H1 (cell line): ENCODE measurements around the gene ZNF689. TPM values are rescaled to one million over a fixed set of nuclear protein-coding genes. Genes with fewer than 3 reads are reported as not detected.

ENCODE experiments used
- CTCF ChIA-PET: fragments of 300-600 bp; sonication (Branson Sonifier 250); formaldehyde crosslinking; loops from one replicate; lab custom pipeline; 2021; ENCODE audit not compliant: partially characterized antibody; lab: Charles Lee
- POLR2A ChIA-PET: fragments of 300-600 bp; sonication (Branson Sonifier 250); formaldehyde crosslinking; loops from one replicate; lab custom pipeline; 2021; ENCODE audit warnings: inconsistent platforms; ENCODE audit not compliant: partially characterized antibody; lab: Charles Lee
- DNase-seq, 2 experiments: peaks; one replicate each; pipeline versions ENCODE4 v3.0.0 to v3.0.0-alpha.2; 2010 to 2022; ENCODE audit warnings: low spot score in 2 of 2, low read depth in 1 of 2, mixed read lengths in 1 of 2
- FAIRE-seq: peaks from 2 replicates; lab custom pipeline; 2011; peaks lifted over from hg19 to GRCh38; lab: Jason Lieb, UNC
- H2AFZ ChIP-seq: 2 replicates; pipeline ENCODE4 v1.8.1; 2012; ENCODE audit warnings: low read length, inconsistent platforms
- H2AK5ac ChIP-seq: 2 replicates; pipeline ENCODE4 v1.6.1; 2013; ENCODE audit warnings: low read depth, low read length
- H2BK120ac ChIP-seq: replicated peaks from 2 replicates; pipeline ENCODE3; 2013; ENCODE audit warnings: low read depth, low read length, inconsistent platforms
- H2BK12ac ChIP-seq: 2 replicates; pipeline ENCODE4 v1.6.1; 2013; ENCODE audit warnings: low read depth, low read length
- H2BK15ac ChIP-seq: 2 replicates; pipeline ENCODE4 v1.6.1; 2013; ENCODE audit warnings: low read length
- H2BK20ac ChIP-seq: 2 replicates; pipeline ENCODE4 v1.6.1; 2013; ENCODE audit warnings: low read length
- H2BK5ac ChIP-seq: 2 replicates; pipeline ENCODE4 v1.6.1; 2013; ENCODE audit warnings: low read depth, low read length
- H3K14ac ChIP-seq: 2 replicates; pipeline ENCODE4 v1.6.1; 2013; ENCODE audit warnings: inconsistent platforms; ENCODE audit not compliant: insufficient read length
- H3K18ac ChIP-seq: 2 replicates; pipeline ENCODE4 v1.6.1; 2013; ENCODE audit warnings: low read length; ENCODE audit errors: extremely low read depth
- H3K23ac ChIP-seq: 2 replicates; pipeline ENCODE4 v1.6.1; 2013; ENCODE audit warnings: inconsistent platforms; ENCODE audit not compliant: insufficient read length
- H3K23me2 ChIP-seq: 2 replicates; pipeline ENCODE4 v1.6.1; 2013; ENCODE audit warnings: low read depth, low read length
- H3K27ac ChIP-seq: 2 replicates; pipeline ENCODE4 v1.6.1; 2011; ENCODE audit warnings: low read depth, low read length, inconsistent platforms
- H3K27me3 ChIP-seq, 4 experiments: replicated peaks in 1 of 4; 1 replicate in 1 of 4; 2 replicates in 3 of 4; pipeline versions ENCODE4 v1.6.1 to v1.8.1; 2011 to 2013; ENCODE audit warnings: low read length in 3 of 4, mild to moderate bottlenecking in 3 of 4, inconsistent platforms in 2 of 4, mixed read lengths in 2 of 4, moderate library complexity in 1 of 4; ENCODE audit not compliant: control insufficient read depth in 3 of 4, insufficient read depth in 3 of 4; ENCODE audit errors: extremely low read depth in 1 of 4
- H3K36me3 ChIP-seq, 4 experiments: 2 replicates each; pipeline versions ENCODE4 v1.6.1 to v1.8.1; 2011 to 2013; ENCODE audit warnings: mild to moderate bottlenecking in 4 of 4, low read length in 3 of 4, moderate library complexity in 2 of 4, control low read depth in 1 of 4, inconsistent platforms in 1 of 4; ENCODE audit not compliant: insufficient read depth in 4 of 4, control insufficient read depth in 2 of 4
- H3K4ac ChIP-seq: replicated peaks from 2 replicates; pipeline ENCODE3; 2013; ENCODE audit warnings: low read length, low read depth, mixed read lengths, inconsistent platforms; ENCODE audit not compliant: insufficient read length
- H3K4me1 ChIP-seq, 4 experiments: replicated peaks in 1 of 4; 1 replicate in 1 of 4; 2 replicates in 3 of 4; pipeline versions ENCODE4 v1.6.1 to v1.8.1; 2011 to 2013; ENCODE audit warnings: low read length in 3 of 4, inconsistent platforms in 2 of 4, mixed read lengths in 1 of 4; ENCODE audit not compliant: insufficient read depth in 4 of 4, control insufficient read depth in 3 of 4
- H3K4me2 ChIP-seq, 2 experiments: 2 replicates each; pipeline versions ENCODE4 v1.6.1 to v1.8.1; 2011 to 2013; ENCODE audit warnings: low read depth in 2 of 2, low read length in 2 of 2, control low read depth in 1 of 2, inconsistent platforms in 1 of 2, mild to moderate bottlenecking in 1 of 2; ENCODE audit not compliant: insufficient read depth in 1 of 2
- H3K4me3 ChIP-seq, 4 experiments: fragments of 200-600, 300-600 bp in 1 of 4; sonication (generic), shearing (Covaris generic), sonication (Bioruptor Twin) in 1 of 4; 2 replicates each; pipeline versions ENCODE4 v1.5.1 to v1.8.1; 2011 to 2016; ENCODE audit warnings: low read length in 4 of 4, low read depth in 3 of 4, control low read depth in 2 of 4, inconsistent platforms in 2 of 4, mild to moderate bottlenecking in 2 of 4, mixed read lengths in 1 of 4, moderate library complexity in 1 of 4; ENCODE audit not compliant: insufficient read depth in 2 of 4; ENCODE audit errors: extremely low read depth in 1 of 4
- H3K56ac ChIP-seq: replicated peaks from 2 replicates; pipeline ENCODE3; 2013; ENCODE audit warnings: low read depth, mild to moderate bottlenecking, mixed read lengths, low read length, inconsistent platforms; ENCODE audit not compliant: insufficient read length
- H3K79me1 ChIP-seq: 2 replicates; pipeline ENCODE4 v1.6.1; 2013; ENCODE audit warnings: low read depth, low read length, control low read depth
- H3K79me2 ChIP-seq, 2 experiments: 2 replicates each; pipeline versions ENCODE4 v1.6.1 to v1.8.1; 2012 to 2013; ENCODE audit warnings: low read length in 2 of 2, mild to moderate bottlenecking in 2 of 2, inconsistent platforms in 1 of 2; ENCODE audit not compliant: insufficient read depth in 2 of 2, control insufficient read depth in 1 of 2
- H3K9ac ChIP-seq, 4 experiments: replicated peaks in 1 of 4; 1 replicate in 1 of 4; 2 replicates in 3 of 4; pipeline versions ENCODE4 v1.6.1 to v1.8.1; 2011 to 2013; ENCODE audit warnings: low read depth in 3 of 4, low read length in 3 of 4, control low read depth in 2 of 4, mild to moderate bottlenecking in 2 of 4, moderate library complexity in 2 of 4, inconsistent platforms in 1 of 4; ENCODE audit errors: extremely low read depth in 1 of 4
- H3K9me3 ChIP-seq, 2 experiments: 2 replicates each; pipeline versions ENCODE4 v1.6.1 to v1.8.1; 2012 to 2013; ENCODE audit warnings: mild to moderate bottlenecking in 2 of 2, moderate library complexity in 2 of 2, control low read depth in 1 of 2, inconsistent platforms in 1 of 2, low read depth in 1 of 2, low read length in 1 of 2, mixed read lengths in 1 of 2; ENCODE audit not compliant: insufficient read depth in 2 of 2
- H4K20me1 ChIP-seq, 2 experiments: replicated peaks in 1 of 2; 2 replicates each; pipeline versions ENCODE3 to v1.8.1; 2011 to 2013; ENCODE audit warnings: inconsistent platforms in 2 of 2, low read length in 2 of 2, mild to moderate bottlenecking in 1 of 2; ENCODE audit not compliant: insufficient read depth in 2 of 2, control insufficient read depth in 1 of 2
- H4K5ac ChIP-seq: 2 replicates; pipeline ENCODE4 v1.6.1; 2013; ENCODE audit warnings: low read length, low read depth, mixed read lengths, inconsistent platforms; ENCODE audit not compliant: insufficient read length
- H4K8ac ChIP-seq: 2 replicates; pipeline ENCODE4 v1.8.0; 2013; ENCODE audit warnings: mild to moderate bottlenecking, moderate library complexity, low read length, inconsistent platforms; ENCODE audit not compliant: insufficient read depth; ENCODE audit errors: extremely low read depth
- H4K91ac ChIP-seq: replicated peaks from 2 replicates; pipeline ENCODE3; 2013; ENCODE audit warnings: low read length, mixed read lengths, inconsistent platforms; ENCODE audit not compliant: insufficient read length
- KDM4A ChIP-seq: IDR thresholded peaks from one replicate; pipeline ENCODE4 v1.7.1; 2012; ENCODE audit warnings: low read depth, mild to moderate bottlenecking, moderate library complexity, low read length, inconsistent platforms; ENCODE audit not compliant: severe bottlenecking
- SP1 ChIP-seq: IDR thresholded peaks from 2 replicates; pipeline ENCODE4 v1.6.1; 2011; ENCODE audit warnings: low read depth, low read length
- WGBS, 2 experiments: shearing (Covaris generic) in 1 of 2; methylation state at CpG; one replicate each; pipeline versions ENCODE4 v1.1.6 to v1.1.7; 2013 to 2015; ENCODE audit warnings: low lambda C conversion rate in 2 of 2, mixed read lengths in 2 of 2, inconsistent platforms in 1 of 2, low coverage in 1 of 2, missing lambda C conversion rate in 1 of 2; ENCODE audit not compliant: insufficient replicate concordance in 2 of 2, insufficient coverage in 1 of 2, insufficient read length in 1 of 2; ENCODE audit errors: extremely low coverage in 1 of 2, missing lambda C conversion rate in 1 of 2; 5-methylcytosine and 5-hydroxymethylcytosine counted together
- polyA plus RNA-seq, 7 experiments: library from polyadenylated mRNA; depleted of rRNA in 3 of 7; stranded (reverse) in 5 of 7; unstranded in 2 of 7; fragments of >200 nt in 5 of 7; fragments of 200-250 nt in 2 of 7; gene quantifications; 1 replicate in 5 of 7; 2 replicates in 1 of 7; 4 replicates in 1 of 7; pipeline versions ENCODE4 v1.2.1 to v1.2.3, GENCODE V29; 2011 to 2013; ENCODE audit warnings: missing spikeins in 2 of 7, mixed read lengths in 2 of 7
- total RNA-seq: library from RNA; stranded (reverse); fragmentation: NEBNext Ultra II Directional; extraction: Animal tissue kit (Norgen Biotek cat#: 25700); gene quantifications from 2 replicates; pipeline ENCODE4 v1.2.1, GENCODE V29; 2021

The ZNF689 gene
- total and polyA plus RNA-seq, 2 of the 8 experiments (the other 6 are each of a cell fraction or from before 2014, with no cell fraction given) = 14.3 to 15.3 TPM

- peak overlapping the region; percentile 68 for H3K18ac ChIP-seq
- H3K9ac ChIP-seq = peak overlapping the region in 2 of 4 experiments; percentile 37 to 45; a peak in 2 of 7 replicates
- H4K91ac ChIP-seq = peak overlapping the region; percentile 13
- peak overlapping the region; percentile 57 for H2AFZ ChIP-seq
- H4K8ac ChIP-seq = peak overlapping the region; percentile 63; the same call in 1 of the 2 replicates
- WGBS, 2 experiments = 82% methylated on average over 22 of the region's 22 CpGs; no CpG with 5 or more reads in 1 of the 2 experiments
- ChIA-PET POLR2A (interaction anchor here (0.8 to 2.1 kb wide), 8 partner anchors 8 to 98 kb away, joined by 3 to 7 read pairs (median 4); partner anchors contain the start of genes PHKG2 and ZNF764), CTCF (interaction anchor here (0.6 to 8.2 kb wide), 6 partner anchors 9 to 1710 kb away, joined by 3 to 48 read pairs (median 4); no protein-coding TSS in a partner anchor)
- DNase-seq = no peak
- H3K4me2 ChIP-seq = peak overlapping the region; percentile 45 to 56
- no peak overlapping the region; the same call in 1 of the 2 replicates for H2BK15ac ChIP-seq
- no peak overlapping the region for H3K4ac ChIP-seq
- H3K27ac ChIP-seq = peak overlapping the region; percentile 58; the same call in 1 of the 2 replicates
- TF ChIP-seq KDM4A (peak; percentile 10), SP1 (no peak)
- H3K4me3 ChIP-seq = peak overlapping the region in 3 of 4 experiments; percentile 21 to 39 (median 36); a peak in 4 of 8 replicates
- H4K20me1 ChIP-seq = peaks cover 0 to 3% of the 10 kb centered on the region in 2 experiments
- FAIRE-seq = no peak
- no peaks in the 10 kb centered on the region for H3K9me3 ChIP-seq
- H3K23me2 ChIP-seq = peaks cover 2% of the 10 kb centered on the region; the same call in 1 of the 2 replicates
- no peaks in the 10 kb centered on the region for H3K36me3 ChIP-seq
- H3K23ac ChIP-seq = no peak overlapping the region
- H3K27me3 ChIP-seq = peaks cover 0 to 13% (median 11%) of the 10 kb centered on the region in 4 experiments; a peak in 6 of 7 replicates
- H3K79me2 ChIP-seq = no peaks in the 10 kb centered on the region
- H2BK120ac ChIP-seq = no peak overlapping the region
- H2BK20ac ChIP-seq = 0 out of 2 replicates have a peak overlapping the region, but pooled peaks have one; percentile 32
- 0 out of 2 replicates have a peak, but pooled peaks cover 2% of the 10 kb centered on the region for H3K79me1 ChIP-seq
- H3K56ac ChIP-seq = no peak overlapping the region
- peak overlapping the region; percentile 18 for H2BK5ac ChIP-seq
- peak overlapping the region; percentile 23 for H4K5ac ChIP-seq
- H3K4me1 ChIP-seq = peaks cover 0 to 7% (median 0%) of the 10 kb centered on the region in 4 experiments; a peak in 3 of 7 replicates
- H2AK5ac ChIP-seq = no peak overlapping the region
- 0 out of 2 replicates have a peak overlapping the region, but pooled peaks have one; percentile 23 for H2BK12ac ChIP-seq
- no peak overlapping the region for H3K14ac ChIP-seq
Observed at GRCh38 chr16:30649725-30650368, 39.7 kb upstream of the ZNF689 start.
